WTC11 (cell line): ENCODE measurements around the gene NXPH4. TPM values are rescaled to one million over a fixed set of nuclear protein-coding genes. Genes with fewer than 3 reads are reported as not detected.

Experiments used
- ATAC-seq: fragments of 200-7000 bp; cut with Tn5 transposase; 2 replicates; pipeline ENCODE4 v1.10.0; 2021; ENCODE audit warnings: mild to moderate bottlenecking, moderate library complexity
- CTCF ChIA-PET: fragments of 300-600 bp; sonication (Branson Sonifier 250); formaldehyde crosslinking; loops from one replicate; lab custom pipeline; 2021; ENCODE audit warnings: antibody characterized with exemption; lab: Charles Lee
- POLR2A ChIA-PET: fragments of 350-600 bp; sonication (Branson Sonifier 250); formaldehyde crosslinking; loops from one replicate; lab custom pipeline; 2021; ENCODE audit warnings: antibody characterized with exemption; lab: Charles Lee
- DNase-seq: peaks from one replicate; pipeline ENCODE4 v3.0.0; 2021; ENCODE audit warnings: low spot score
- H3K27ac Mint-ChIP-seq: 2 replicates; pipeline ENCODE4 v1.8.0; 2021; ENCODE audit warnings: mixed read lengths
- H3K27me3 Mint-ChIP-seq: 2 replicates; pipeline ENCODE4 v1.8.0; 2021; ENCODE audit warnings: low read depth, mild to moderate bottlenecking, moderate library complexity, mixed read lengths
- H3K36me3 Mint-ChIP-seq: 2 replicates; pipeline ENCODE4 v1.8.0; 2021; ENCODE audit warnings: mixed read lengths
- H3K4me1 Mint-ChIP-seq: 2 replicates; pipeline ENCODE4 v1.8.0; 2022; ENCODE audit warnings: mixed read lengths
- H3K4me3 Mint-ChIP-seq: 2 replicates; pipeline ENCODE4 v1.8.0; 2021; ENCODE audit warnings: mild to moderate bottlenecking, moderate library complexity, mixed read lengths
- H3K9me3 Mint-ChIP-seq: 2 replicates; pipeline ENCODE4 v1.8.0; 2021; ENCODE audit warnings: mixed read lengths
- EMX1 ChIP-seq: fragments of 250-450 bp; sonication (Bioruptor Pico); IDR thresholded peaks from 2 replicates; pipeline ENCODE4 v1.8.0; 2021; ENCODE audit warnings: mild to moderate bottlenecking
- FOXK1 ChIP-seq: sonication (generic); formaldehyde crosslinking; IDR thresholded peaks from 2 replicates; pipeline ENCODE4 v1.8.0; 2022; ENCODE audit warnings: mild to moderate bottlenecking, moderate library complexity, missing genetic modification reagents
- HMGA2 ChIP-seq: fragments of 250-450 bp; sonication (Bioruptor Pico); IDR thresholded peaks from 2 replicates; pipeline ENCODE4 v1.4.0; 2021; ENCODE audit warnings: mild to moderate bottlenecking, moderate library complexity
- IRF2 ChIP-seq: sonication (generic); formaldehyde crosslinking; IDR thresholded peaks from 2 replicates; pipeline ENCODE4 v1.8.0; 2022; ENCODE audit warnings: low read depth, missing genetic modification reagents, borderline replicate concordance
- JUN ChIP-seq: sonication (generic); formaldehyde crosslinking; IDR thresholded peaks from 2 replicates; pipeline ENCODE4 v1.8.0; 2023; ENCODE audit warnings: mild to moderate bottlenecking, missing genetic modification reagents
- OVOL2 ChIP-seq: fragments of 250-450 bp; sonication (Bioruptor Pico); IDR thresholded peaks from 2 replicates; pipeline ENCODE4 v1.9.0; 2021; ENCODE audit warnings: mild to moderate bottlenecking, borderline replicate concordance
- PRRX2 ChIP-seq: fragments of 250-450 bp; sonication (Bioruptor Pico); IDR thresholded peaks from 2 replicates; pipeline ENCODE4 v1.8.0; 2021; ENCODE audit warnings: mild to moderate bottlenecking
- SP1 ChIP-seq: sonication (generic); formaldehyde crosslinking; conservative IDR thresholded peaks from 2 replicates; pipeline ENCODE4 v1.8.1; 2022; ENCODE audit warnings: missing genetic modification reagents
- ZBTB21 ChIP-seq: sonication (generic); formaldehyde crosslinking; IDR thresholded peaks from 2 replicates; pipeline ENCODE4 v1.8.1; 2023; ENCODE audit warnings: mild to moderate bottlenecking, missing genetic modification reagents, borderline replicate concordance
- ZNF121 ChIP-seq: sonication (generic); formaldehyde crosslinking; IDR thresholded peaks from 2 replicates; pipeline ENCODE4 v1.8.0; 2023; ENCODE audit warnings: missing genetic modification reagents
- ZNF138 ChIP-seq: sonication (generic); formaldehyde crosslinking; conservative IDR thresholded peaks from 2 replicates; pipeline ENCODE4 v1.8.1; 2022; ENCODE audit warnings: mild to moderate bottlenecking, moderate library complexity, missing genetic modification reagents
- ZNF219 ChIP-seq: sonication (generic); formaldehyde crosslinking; IDR thresholded peaks from 2 replicates; pipeline ENCODE4 v1.8.0; 2023; ENCODE audit warnings: missing genetic modification reagents, mild to moderate bottlenecking, borderline replicate concordance
- ZNF317 ChIP-seq: sonication (generic); formaldehyde crosslinking; IDR thresholded peaks from 2 replicates; pipeline ENCODE4 v1.8.1; 2023; ENCODE audit warnings: low read depth, mild to moderate bottlenecking, moderate library complexity, missing genetic modification reagents, borderline replicate concordance
- ZNF416 ChIP-seq: fragments of 250-450 bp; sonication (Bioruptor Pico); IDR thresholded peaks from 2 replicates; pipeline ENCODE4 v1.9.0; 2021; ENCODE audit warnings: mild to moderate bottlenecking, inconsistent platforms
- total RNA-seq: library from RNA; stranded (reverse); gene quantifications from 3 replicates; pipeline ENCODE4 v1.2.3, GENCODE V29; 2021
- TF ChIP-seq, protein P1 (sequence below): sonication (generic); formaldehyde crosslinking; IDR thresholded peaks from 2 replicates; pipeline ENCODE4 v1.8.0; 2022; ENCODE audit warnings: missing genetic modification reagents
- TF ChIP-seq, protein P2 (sequence below): sonication (generic); formaldehyde crosslinking; IDR thresholded peaks from 2 replicates; pipeline ENCODE4 v1.8.1; 2023; ENCODE audit warnings: mild to moderate bottlenecking, missing genetic modification reagents, moderate library complexity
- TF ChIP-seq, protein P3 (sequence below): fragments of 250-450 bp; sonication (Bioruptor Pico); IDR thresholded peaks from 2 replicates; pipeline ENCODE4 v1.9.0; 2021; ENCODE audit warnings: mild to moderate bottlenecking
- TF ChIP-seq, protein P4 (sequence below): fragments of 250-450 bp; sonication (Bioruptor Pico); conservative IDR thresholded peaks from 2 replicates; pipeline ENCODE4 v1.9.0; 2021; ENCODE audit warnings: mild to moderate bottlenecking
- TF ChIP-seq, protein P5 (sequence below): sonication (generic); formaldehyde crosslinking; IDR thresholded peaks from 2 replicates; pipeline ENCODE4 v1.8.1; 2022; ENCODE audit warnings: low read depth, missing genetic modification reagents, borderline replicate concordance

Gene NXPH4
- total RNA-seq, 1 experiment from 2014 or later, result 4.9 TPM

DNA sequence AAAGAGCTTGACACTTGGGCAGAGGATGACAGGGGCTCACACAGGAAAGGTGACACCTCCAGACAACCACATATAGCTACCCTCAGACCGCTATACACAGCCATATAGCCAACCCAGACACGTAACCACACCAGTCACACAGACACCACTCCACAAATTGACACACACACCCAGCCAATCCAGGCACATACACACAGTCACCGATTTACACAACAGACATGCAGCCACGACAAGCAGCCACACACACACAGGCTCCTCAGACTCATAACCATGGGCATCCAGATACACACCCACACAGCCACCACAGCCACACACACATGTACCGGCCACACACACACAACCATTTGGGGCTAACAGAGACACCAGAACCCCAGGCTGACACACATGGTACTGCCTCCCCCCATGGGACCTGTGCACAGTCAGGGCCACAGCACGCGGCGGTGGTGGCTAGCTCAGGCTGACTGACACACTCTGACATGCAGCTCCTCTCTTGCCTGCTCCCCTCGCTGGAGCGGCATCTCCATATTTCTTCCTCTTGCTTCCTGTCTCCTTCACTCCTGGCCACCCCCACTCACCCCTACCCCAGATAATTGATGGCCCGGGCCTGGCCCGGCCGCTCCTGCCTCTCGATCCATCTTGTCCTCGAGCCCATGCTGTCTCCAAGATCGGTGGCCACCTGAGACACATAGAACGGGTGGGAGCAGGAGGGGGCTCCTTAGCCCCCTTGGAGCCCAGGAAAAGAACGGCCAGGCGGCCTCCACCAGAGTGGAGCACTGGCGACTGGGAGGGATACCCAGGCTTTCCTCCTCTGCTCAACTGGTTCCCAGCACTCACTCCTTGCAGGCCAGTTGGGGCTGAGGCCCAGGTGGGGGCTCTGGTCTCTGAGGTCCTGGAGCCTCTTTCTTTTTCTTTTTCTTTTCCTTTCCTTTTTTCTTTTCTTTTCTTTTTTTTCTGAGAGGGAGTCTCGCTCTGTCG lies 6.9 kb downstream of the NXPH4 start:
- TF ChIP-seq, protein P1, sequence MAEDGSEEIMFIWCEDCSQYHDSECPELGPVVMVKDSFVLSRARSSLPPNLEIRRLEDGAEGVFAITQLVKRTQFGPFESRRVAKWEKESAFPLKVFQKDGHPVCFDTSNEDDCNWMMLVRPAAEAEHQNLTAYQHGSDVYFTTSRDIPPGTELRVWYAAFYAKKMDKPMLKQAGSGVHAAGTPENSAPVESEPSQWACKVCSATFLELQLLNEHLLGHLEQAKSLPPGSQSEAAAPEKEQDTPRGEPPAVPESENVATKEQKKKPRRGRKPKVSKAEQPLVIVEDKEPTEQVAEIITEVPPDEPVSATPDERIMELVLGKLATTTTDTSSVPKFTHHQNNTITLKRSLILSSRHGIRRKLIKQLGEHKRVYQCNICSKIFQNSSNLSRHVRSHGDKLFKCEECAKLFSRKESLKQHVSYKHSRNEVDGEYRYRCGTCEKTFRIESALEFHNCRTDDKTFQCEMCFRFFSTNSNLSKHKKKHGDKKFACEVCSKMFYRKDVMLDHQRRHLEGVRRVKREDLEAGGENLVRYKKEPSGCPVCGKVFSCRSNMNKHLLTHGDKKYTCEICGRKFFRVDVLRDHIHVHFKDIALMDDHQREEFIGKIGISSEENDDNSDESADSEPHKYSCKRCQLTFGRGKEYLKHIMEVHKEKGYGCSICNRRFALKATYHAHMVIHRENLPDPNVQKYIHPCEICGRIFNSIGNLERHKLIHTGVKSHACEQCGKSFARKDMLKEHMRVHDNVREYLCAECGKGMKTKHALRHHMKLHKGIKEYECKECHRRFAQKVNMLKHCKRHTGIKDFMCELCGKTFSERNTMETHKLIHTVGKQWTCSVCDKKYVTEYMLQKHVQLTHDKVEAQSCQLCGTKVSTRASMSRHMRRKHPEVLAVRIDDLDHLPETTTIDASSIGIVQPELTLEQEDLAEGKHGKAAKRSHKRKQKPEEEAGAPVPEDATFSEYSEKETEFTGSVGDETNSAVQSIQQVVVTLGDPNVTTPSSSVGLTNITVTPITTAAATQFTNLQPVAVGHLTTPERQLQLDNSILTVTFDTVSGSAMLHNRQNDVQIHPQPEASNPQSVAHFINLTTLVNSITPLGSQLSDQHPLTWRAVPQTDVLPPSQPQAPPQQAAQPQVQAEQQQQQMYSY (CRISPR knock-in tag), result no peak
- TF ChIP-seq IRF2 (CRISPR knock-in tag) (no peak), ZNF219 (CRISPR knock-in tag) (no peak), HMGA2 (no peak), SP1 (no peak), ZBTB21 (no peak), EMX1 (CRISPR knock-in tag) (no peak), OVOL2 (CRISPR knock-in tag) (no peak), ZNF121 (CRISPR knock-in tag) (no peak), ZNF138 (CRISPR knock-in tag) (no peak), PRRX2 (no peak), JUN (CRISPR knock-in tag) (no peak), ZNF416 (no peak), FOXK1 (CRISPR knock-in tag) (no peak), ZNF317 (no peak)
- TF ChIP-seq, protein P2, sequence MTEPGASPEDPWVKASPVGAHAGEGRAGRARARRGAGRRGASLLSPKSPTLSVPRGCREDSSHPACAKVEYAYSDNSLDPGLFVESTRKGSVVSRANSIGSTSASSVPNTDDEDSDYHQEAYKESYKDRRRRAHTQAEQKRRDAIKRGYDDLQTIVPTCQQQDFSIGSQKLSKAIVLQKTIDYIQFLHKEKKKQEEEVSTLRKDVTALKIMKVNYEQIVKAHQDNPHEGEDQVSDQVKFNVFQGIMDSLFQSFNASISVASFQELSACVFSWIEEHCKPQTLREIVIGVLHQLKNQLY (CRISPR knock-in tag), result no peak
- TF ChIP-seq, protein P3, sequence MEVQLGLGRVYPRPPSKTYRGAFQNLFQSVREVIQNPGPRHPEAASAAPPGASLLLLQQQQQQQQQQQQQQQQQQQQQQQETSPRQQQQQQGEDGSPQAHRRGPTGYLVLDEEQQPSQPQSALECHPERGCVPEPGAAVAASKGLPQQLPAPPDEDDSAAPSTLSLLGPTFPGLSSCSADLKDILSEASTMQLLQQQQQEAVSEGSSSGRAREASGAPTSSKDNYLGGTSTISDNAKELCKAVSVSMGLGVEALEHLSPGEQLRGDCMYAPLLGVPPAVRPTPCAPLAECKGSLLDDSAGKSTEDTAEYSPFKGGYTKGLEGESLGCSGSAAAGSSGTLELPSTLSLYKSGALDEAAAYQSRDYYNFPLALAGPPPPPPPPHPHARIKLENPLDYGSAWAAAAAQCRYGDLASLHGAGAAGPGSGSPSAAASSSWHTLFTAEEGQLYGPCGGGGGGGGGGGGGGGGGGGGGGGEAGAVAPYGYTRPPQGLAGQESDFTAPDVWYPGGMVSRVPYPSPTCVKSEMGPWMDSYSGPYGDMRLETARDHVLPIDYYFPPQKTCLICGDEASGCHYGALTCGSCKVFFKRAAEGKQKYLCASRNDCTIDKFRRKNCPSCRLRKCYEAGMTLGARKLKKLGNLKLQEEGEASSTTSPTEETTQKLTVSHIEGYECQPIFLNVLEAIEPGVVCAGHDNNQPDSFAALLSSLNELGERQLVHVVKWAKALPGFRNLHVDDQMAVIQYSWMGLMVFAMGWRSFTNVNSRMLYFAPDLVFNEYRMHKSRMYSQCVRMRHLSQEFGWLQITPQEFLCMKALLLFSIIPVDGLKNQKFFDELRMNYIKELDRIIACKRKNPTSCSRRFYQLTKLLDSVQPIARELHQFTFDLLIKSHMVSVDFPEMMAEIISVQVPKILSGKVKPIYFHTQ (CRISPR knock-in tag), result no peak
- TF ChIP-seq, protein P4, sequence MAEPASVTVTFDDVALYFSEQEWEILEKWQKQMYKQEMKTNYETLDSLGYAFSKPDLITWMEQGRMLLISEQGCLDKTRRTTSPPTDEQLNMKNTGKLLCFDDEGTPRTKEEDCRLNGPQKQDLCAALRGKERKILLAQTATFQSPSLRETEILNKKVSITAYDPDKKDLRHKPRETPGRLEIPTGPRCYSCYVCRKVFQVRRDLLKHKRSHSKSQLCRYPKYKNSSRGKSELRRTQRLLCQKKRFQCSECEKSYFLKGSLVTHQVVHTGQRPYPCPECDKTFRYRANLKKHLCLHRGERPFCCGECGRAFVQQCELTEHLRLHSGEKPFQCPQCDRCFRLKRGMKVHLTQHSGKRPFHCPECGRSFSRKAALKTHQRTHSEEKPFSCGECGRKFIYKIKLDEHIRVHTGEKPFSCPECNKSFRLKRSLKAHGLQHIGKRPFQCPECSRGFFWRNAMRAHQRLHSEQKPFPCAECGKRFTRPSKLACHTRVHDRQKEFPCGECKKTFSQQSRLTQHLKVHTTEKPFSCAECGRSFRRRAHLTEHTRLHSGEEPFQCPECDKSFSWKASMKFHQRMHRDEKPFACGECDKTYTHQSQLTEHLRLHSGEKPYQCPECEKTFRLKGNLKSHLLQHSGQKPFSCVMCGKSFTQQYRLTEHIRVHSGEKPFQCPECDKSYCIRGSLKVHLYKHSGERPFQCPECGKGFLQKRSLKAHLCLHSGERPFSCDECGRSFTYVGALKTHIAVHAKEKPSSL (CRISPR knock-in tag), result no peak
- TF ChIP-seq, protein P5, sequence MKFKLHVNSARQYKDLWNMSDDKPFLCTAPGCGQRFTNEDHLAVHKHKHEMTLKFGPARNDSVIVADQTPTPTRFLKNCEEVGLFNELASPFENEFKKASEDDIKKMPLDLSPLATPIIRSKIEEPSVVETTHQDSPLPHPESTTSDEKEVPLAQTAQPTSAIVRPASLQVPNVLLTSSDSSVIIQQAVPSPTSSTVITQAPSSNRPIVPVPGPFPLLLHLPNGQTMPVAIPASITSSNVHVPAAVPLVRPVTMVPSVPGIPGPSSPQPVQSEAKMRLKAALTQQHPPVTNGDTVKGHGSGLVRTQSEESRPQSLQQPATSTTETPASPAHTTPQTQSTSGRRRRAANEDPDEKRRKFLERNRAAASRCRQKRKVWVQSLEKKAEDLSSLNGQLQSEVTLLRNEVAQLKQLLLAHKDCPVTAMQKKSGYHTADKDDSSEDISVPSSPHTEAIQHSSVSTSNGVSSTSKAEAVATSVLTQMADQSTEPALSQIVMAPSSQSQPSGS, result no peak
- ChIA-PET POLR2A (interaction anchor here (1.5 to 7.6 kb wide), 2 partner anchors 10 to 16 kb away, joined by 8 to 97 read pairs; a partner anchor contains a TSS), CTCF (interaction anchor here (0.6 to 10.4 kb wide), 11 partner anchors 9 to 237 kb away, joined by 3 to 660 read pairs (median 9); partner anchors contain the start of genes GLI1, INHBE, NEMP1 and NXPH4)
- no peak for DNase-seq
- no peak overlapping the region for H3K27ac Mint-ChIP-seq
- no peaks in the 10 kb centered on the region for H3K36me3 Mint-ChIP-seq
- H3K4me3 Mint-ChIP-seq, result no peak overlapping the region
- peaks cover 59% of the 10 kb centered on the region for H3K4me1 Mint-ChIP-seq
- H3K9me3 Mint-ChIP-seq, result no peaks in the 10 kb centered on the region
- no peak for ATAC-seq
- H3K27me3 Mint-ChIP-seq, result peaks cover 93% of the 10 kb centered on the region
